ENCODE results near the gene SEC22C. TPM values are rescaled to one million over a fixed set of nuclear protein-coding genes. Genes with fewer than 3 reads are reported as not detected.
"Not testable (repeated sequence)": the region's sequence is repeated elsewhere in the genome, so short reads cannot be mapped to it uniquely, and the experiment has no call there.

SEC22C gene
- 53.0 and 57.3 TPM in 2 replicates for total RNA-seq (2014; rRNA removed; shearing (Covaris generic))

DNA sequence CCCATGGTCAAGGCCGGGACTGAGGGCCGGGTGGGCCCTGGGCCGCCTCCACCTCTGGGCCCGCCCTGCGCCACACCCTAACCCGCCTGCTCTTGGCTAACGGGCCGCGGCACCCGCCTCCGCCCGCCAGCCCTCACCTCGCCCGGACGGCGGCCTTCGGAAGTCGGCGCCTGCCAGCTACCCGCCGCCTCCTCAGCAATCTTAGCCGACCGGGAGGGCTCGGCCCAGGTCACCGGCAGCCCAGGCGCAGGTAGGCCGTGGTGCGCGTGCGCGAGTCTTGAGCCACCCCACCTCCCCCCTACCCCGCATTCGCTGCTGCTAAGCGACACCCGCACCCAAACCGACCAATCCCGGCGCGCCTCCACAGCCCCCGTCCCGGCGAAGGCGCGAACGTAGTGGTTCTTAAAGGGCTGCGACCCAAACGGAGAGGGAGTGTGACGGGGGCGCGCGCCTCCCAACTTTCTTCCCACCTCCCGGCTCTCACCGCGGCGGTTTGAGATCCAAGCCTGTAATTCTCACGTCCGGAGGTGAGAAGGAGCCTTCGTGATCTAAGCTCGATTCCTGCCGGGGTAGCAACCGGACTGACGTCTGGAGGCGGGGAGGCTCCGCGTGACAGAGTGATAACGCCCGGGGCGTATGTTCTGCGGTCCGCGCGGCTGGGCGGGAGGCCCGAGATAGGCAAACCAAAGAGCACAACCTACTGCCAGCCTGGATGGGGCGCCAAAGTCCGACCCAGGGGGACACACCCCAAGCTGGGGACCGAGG lies at the start of gene SEC22C:
Gene SEC22C (minus strand): TSS at position 259 of the 765 bp plus-strand sequence. CDS start 12,921 bp downstream, outside the sequence.
- DNase-seq, result peak; percentile 100
- Histone ChIP-seq H3K27me3 (ENCODE audit: control insufficient read depth, insufficient read depth, low read length) (no peaks in the 10 kb centered on the region), H3K36me3 (replicated peaks; ENCODE audit: control insufficient read depth, insufficient read depth, low read length) (no peaks in the 10 kb centered on the region), H3K4me3 (ENCODE audit: insufficient read depth, low read depth, low read length) (peak within 1 kb of the TSS; percentile 88)

DNA sequence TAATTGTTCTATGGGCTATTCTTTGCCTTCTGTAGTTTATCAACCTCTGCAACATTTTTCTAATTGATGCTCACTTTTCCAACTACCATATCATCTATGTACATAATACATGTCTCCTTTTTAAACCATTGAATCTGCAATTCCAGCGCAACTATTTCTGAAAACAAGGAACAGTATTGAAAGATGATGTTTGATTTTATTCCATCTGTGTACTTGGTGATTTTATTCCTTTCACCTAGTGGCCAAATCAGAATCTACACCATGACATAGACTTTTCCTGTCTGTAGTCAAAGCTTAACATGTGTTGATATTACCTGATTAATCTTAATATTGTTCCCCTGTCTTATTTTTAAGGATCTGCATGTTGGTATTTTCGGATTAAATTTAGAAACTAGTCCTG lies 31.7 kb upstream of the SEC22C start:
- DNase-seq, result no peak
- no peak overlapping the region for H3K4me3 ChIP-seq (ENCODE audit: insufficient read depth, low read depth, low read length)
- H3K36me3 ChIP-seq (replicated peaks; ENCODE audit: control insufficient read depth, insufficient read depth, low read length), result no peaks in the 10 kb centered on the region; the same call in 1 of the 2 replicates
- H3K27me3 ChIP-seq (ENCODE audit: control insufficient read depth, insufficient read depth, low read length), result no peaks in the 10 kb centered on the region

GRCh38 chr3:42612928-42613327 lies 31.2 kb upstream of the SEC22C start:
- H3K36me3 ChIP-seq (replicated peaks; ENCODE audit: control insufficient read depth, insufficient read depth, low read length), result no peaks in the 10 kb centered on the region; the same call in 1 of the 2 replicates
- no peak overlapping the region for H3K4me3 ChIP-seq (ENCODE audit: insufficient read depth, low read depth, low read length)

DNA sequence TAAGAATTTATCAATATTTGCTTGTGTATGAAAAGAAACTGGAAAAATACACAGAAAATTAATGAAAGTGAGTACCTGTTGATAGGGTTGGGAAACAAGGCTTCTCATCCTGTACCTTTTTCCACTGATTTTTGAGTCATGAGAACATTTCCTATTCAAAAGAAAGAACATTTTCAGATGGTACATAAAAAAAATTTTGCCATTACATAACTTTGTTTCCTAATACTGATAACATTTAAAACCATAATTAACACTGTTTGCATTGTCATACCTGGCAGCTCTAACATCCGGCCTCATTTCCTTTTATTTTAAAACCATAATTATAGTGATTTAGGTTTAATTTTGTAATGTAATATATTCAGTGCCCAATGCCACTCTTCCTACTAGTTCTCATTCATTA lies 30.4 kb upstream of the SEC22C start:
- no peaks in the 10 kb centered on the region for H3K27me3 ChIP-seq (ENCODE audit: control insufficient read depth, insufficient read depth, low read length)
- no peaks in the 10 kb centered on the region; the same call in 1 of the 2 replicates for H3K36me3 ChIP-seq (replicated peaks; ENCODE audit: control insufficient read depth, insufficient read depth, low read length)
- DNase-seq, result no peak
- no peak overlapping the region for H3K4me3 ChIP-seq (ENCODE audit: insufficient read depth, low read depth, low read length)

More at GRCh38 chr3:42612928-42613327, 31.2 kb upstream of the SEC22C start:
- no peaks in the 10 kb centered on the region for H3K27me3 ChIP-seq (ENCODE audit: control insufficient read depth, insufficient read depth, low read length)
- DNase-seq, result no peak

DNA sequence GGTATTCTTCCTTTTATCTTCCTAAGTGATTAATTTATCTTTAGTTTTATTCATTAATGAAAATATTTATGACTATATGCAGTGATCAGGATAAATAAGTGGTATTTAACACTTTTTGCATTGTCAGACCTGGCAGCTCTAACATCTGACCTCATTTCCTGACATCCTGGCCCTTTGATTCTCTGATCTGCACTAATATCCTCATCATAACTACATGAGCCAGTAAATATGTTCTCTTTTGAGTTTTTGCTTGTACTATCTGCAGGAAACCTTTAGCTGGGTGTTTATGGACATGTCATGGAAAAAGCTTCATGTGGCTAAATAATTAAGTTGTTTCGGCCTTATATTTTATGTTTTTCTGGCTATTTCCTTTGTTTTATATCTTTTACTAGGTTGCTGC lies 29.2 kb upstream of the SEC22C start:
- no peaks in the 10 kb centered on the region for H3K36me3 ChIP-seq (replicated peaks; ENCODE audit: control insufficient read depth, insufficient read depth, low read length)
- no peak for DNase-seq

GRCh38 chr3:42608581-42608980 lies 26.8 kb upstream of the SEC22C start:
- no peaks in the 10 kb centered on the region for H3K36me3 ChIP-seq (replicated peaks; ENCODE audit: control insufficient read depth, insufficient read depth, low read length)
- DNase-seq, result no peak
- H3K4me3 ChIP-seq (ENCODE audit: insufficient read depth, low read depth, low read length), result no peak overlapping the region
- H3K27me3 ChIP-seq (ENCODE audit: control insufficient read depth, insufficient read depth, low read length), result no peaks in the 10 kb centered on the region

More for the DNA sequence above, 29.2 kb upstream of the SEC22C start:
- Histone ChIP-seq H3K4me3 (ENCODE audit: insufficient read depth, low read depth, low read length) (no peak overlapping the region), H3K27me3 (ENCODE audit: control insufficient read depth, insufficient read depth, low read length) (no peaks in the 10 kb centered on the region)

DNA sequence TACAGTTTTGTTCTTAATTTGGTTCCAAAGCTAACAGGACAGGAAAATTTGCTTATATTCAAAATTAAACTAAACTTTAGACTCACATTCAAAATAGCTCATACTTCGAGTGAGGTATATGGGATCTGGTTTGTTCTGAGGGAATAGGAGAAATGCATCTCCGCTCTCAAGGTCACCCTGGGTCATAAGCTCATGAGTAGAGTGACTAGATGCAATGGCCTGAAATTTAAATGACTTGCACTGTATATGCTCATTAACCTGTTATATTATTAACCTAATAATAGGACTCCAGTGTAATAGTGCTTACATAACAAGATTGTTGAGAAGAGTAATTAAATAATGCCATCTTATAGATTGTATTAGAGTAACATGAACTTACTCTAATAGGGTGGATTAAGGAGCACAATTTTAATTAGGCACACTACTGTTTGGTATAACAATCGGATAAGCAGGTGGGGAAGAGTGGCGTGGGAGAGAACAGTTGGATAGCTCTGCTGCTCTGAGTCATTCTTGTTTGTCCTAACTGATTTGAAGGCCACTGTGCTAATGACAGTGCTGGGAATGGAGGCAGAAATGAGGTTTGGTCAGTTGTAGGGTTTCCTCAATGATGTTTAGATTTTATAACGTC lies 23.9 kb upstream of the SEC22C start:
- DNase-seq, result no peak
- no peak overlapping the region for H3K4me3 ChIP-seq (ENCODE audit: insufficient read depth, low read depth, low read length)
- H3K36me3 ChIP-seq (replicated peaks; ENCODE audit: control insufficient read depth, insufficient read depth, low read length), result no peaks in the 10 kb centered on the region
- no peaks in the 10 kb centered on the region for H3K27me3 ChIP-seq (ENCODE audit: control insufficient read depth, insufficient read depth, low read length)

DNA sequence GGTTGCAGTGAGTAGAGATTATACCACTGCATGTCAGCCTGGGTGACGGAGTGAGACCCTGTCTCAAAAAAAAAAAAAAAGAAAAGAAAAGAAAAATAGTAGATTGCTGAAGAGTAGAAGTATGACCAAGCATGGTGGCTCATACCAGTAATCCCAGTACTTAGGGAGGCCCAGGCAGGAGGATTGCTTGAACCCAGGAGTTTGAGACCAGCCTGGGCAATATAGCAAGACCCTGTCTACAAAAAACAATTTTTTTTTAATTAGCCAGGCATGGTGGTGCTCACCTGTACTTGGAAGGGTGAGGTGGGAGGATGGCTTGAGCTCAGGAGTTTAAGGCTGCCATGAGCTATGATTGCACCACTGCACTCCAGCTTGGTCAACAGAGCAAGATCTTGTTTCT lies 21.2 kb upstream of the SEC22C start:
- DNase-seq, result no peak
- H3K36me3 ChIP-seq (replicated peaks; ENCODE audit: control insufficient read depth, insufficient read depth, low read length), result no peaks in the 10 kb centered on the region
- H3K27me3 ChIP-seq (ENCODE audit: control insufficient read depth, insufficient read depth, low read length), result no peaks in the 10 kb centered on the region
- no peak overlapping the region for H3K4me3 ChIP-seq (ENCODE audit: insufficient read depth, low read depth, low read length)

GRCh38 chr3:42601896-42602581 lies 20.3 kb upstream of the SEC22C start:
- Histone ChIP-seq H3K27me3 (ENCODE audit: control insufficient read depth, insufficient read depth, low read length) (no peaks in the 10 kb centered on the region), H3K36me3 (replicated peaks; ENCODE audit: control insufficient read depth, insufficient read depth, low read length) (no peaks in the 10 kb centered on the region), H3K4me3 (ENCODE audit: insufficient read depth, low read depth, low read length) (peak overlapping the region; percentile 97)
- DNase-seq, result no peak

- Histone ChIP-seq H3K36me3 (replicated peaks; ENCODE audit: control insufficient read depth, insufficient read depth, low read length) (no peaks in the 10 kb centered on the region), H3K4me3 (ENCODE audit: insufficient read depth, low read depth, low read length) (peak overlapping the region; percentile 97)
- DNase-seq, result peak; percentile 85
These were observed 19.4 kb upstream of the SEC22C start for GRCh38 chr3:42600958-42601675.

DNA sequence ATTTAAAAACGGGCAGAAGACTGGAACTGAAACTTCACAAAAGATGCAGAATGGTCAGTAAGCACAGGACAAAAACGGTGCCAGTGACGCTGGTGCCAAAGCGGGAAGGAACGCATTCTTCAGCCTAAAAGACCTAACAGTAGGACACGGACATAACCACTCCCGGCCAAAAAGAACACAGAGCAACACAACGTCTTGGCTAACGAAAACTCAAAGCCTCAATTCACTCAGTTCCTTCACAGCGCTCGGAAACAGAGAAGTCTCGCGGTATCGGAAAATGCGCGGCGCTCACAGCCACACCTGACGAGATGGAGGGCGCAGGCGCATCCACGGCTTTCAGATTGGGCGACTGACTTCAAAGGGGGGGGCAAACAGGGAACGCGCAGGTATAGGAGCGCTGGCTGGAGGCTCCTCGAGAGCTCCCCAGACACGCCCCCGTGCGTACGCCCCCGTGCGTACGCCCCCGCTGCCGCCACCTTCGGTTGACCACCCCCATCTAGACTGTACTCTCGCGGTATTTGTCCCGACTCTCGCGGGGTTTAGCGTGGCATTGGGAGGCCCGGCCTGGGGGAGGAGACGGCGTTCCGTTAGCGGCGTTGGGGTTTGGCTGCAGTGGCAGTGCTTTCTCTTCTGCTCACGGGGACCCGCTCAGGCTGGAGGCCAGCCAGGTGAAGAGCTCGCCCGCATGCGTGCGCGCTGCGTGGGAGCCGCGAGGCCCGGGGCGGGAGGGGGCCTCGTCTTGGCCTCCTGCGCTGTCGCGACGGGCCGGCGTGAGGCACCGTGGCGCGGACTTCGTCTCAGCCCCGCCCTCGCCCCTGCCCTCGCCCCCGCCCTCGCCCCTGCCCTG lies 18.6 kb upstream of the SEC22C start, which contains the start of gene NKTR:
Gene NKTR (plus strand): TSS at position 576 of the 847 bp plus-strand sequence. CDS start 321 bp downstream, outside the sequence.
- Histone ChIP-seq H3K27me3 (ENCODE audit: control insufficient read depth, insufficient read depth, low read length) (no peaks in the 10 kb centered on the region), H3K4me3 (ENCODE audit: insufficient read depth, low read depth, low read length) (peak within 1 kb of the TSS; percentile 97), H3K36me3 (replicated peaks; ENCODE audit: control insufficient read depth, insufficient read depth, low read length) (no peaks in the 10 kb centered on the region; the same call in 1 of the 2 replicates)
- peak; percentile 97 for DNase-seq

More at GRCh38 chr3:42600958-42601675, 19.4 kb upstream of the SEC22C start:
- H3K27me3 ChIP-seq (ENCODE audit: control insufficient read depth, insufficient read depth, low read length), result no peaks in the 10 kb centered on the region

- DNase-seq; H3K4me3 ChIP-seq (ENCODE audit: insufficient read depth, low read depth, low read length); H3K36me3 ChIP-seq (replicated peaks; ENCODE audit: control insufficient read depth, insufficient read depth, low read length); H3K27me3 ChIP-seq (ENCODE audit: control insufficient read depth, insufficient read depth, low read length): not testable (repeated sequence)
These were observed 15.3 kb upstream of the SEC22C start for GRCh38 chr3:42597098-42597497.

- no peak overlapping the region for H3K4me3 ChIP-seq (ENCODE audit: insufficient read depth, low read depth, low read length)
- no peak for DNase-seq
- no peaks in the 10 kb centered on the region for H3K27me3 ChIP-seq (ENCODE audit: control insufficient read depth, insufficient read depth, low read length)
- peaks cover 2% of the 10 kb centered on the region for H3K36me3 ChIP-seq (replicated peaks; ENCODE audit: control insufficient read depth, insufficient read depth, low read length)
These were observed 13.9 kb upstream of the SEC22C start for GRCh38 chr3:42595682-42596081.
